HepG2 (cell line): ENCODE measurements around the gene ZNF226. TPM values are rescaled to one million over a fixed set of nuclear protein-coding genes. Genes with fewer than 3 reads are reported as not detected.
"Not testable (repeated sequence)": the region's sequence is repeated elsewhere in the genome, so short reads cannot be mapped to it uniquely, and the experiment has no call there.

Experiments used
- ATAC-seq: fragments of 200-7000 bp; cut with Tn5 transposase; 3 replicates; pipeline ENCODE4 v1.9.1; 2020; ENCODE audit warnings: mild to moderate bottlenecking, moderate library complexity
- BruUV-seq: library from RNA; stranded (reverse); fragments of 400-500 nt; replicated peaks from 2 replicates; lab custom pipeline; 2021; lab: Mats Ljungman, UMichigan
- CTCF ChIA-PET: fragments of 300-600 bp; formaldehyde crosslinking; extraction: SDS; loops from one replicate; lab custom pipeline; 2021; ENCODE audit warnings: low total read pairs, inconsistent platforms, low intra/inter-chr PET ratio; lab: Yijun Ruan, JAX
- POLR2A ChIA-PET: fragments of 350-600 bp; sonication (Branson Sonifier 250); formaldehyde crosslinking; loops from one replicate; lab custom pipeline; 2020; ENCODE audit warnings: antibody characterized with exemption, inconsistent platforms; lab: Yijun Ruan, JAX
- DNase-seq: peaks from one replicate; pipeline ENCODE4 v3.0.0-alpha.2; 2015; ENCODE audit warnings: low spot score
- FAIRE-seq: peaks from 3 replicates; lab custom pipeline; 2011; peaks lifted over from hg19 to GRCh38; lab: Jason Lieb, UNC
- H2AFZ ChIP-seq: one replicate; pipeline ENCODE4 v1.6.1; 2011; ENCODE audit warnings: low read length, inconsistent platforms
- H3K27ac ChIP-seq: fragments of 300-600 bp; 3 replicates; pipeline ENCODE4 v1.8.0; 2011; ENCODE audit warnings: mixed run types, mild to moderate bottlenecking, mixed read lengths, low read length, inconsistent platforms; ENCODE audit not compliant: insufficient read depth; ENCODE audit errors: extremely low read length
- H3K27me3 ChIP-seq, 2 experiments: fragments of 200-600 bp in 1 of 2; 2 replicates in 1 of 2; 3 replicates in 1 of 2; pipeline versions ENCODE4 v1.6.0 to v1.8.0; 2011; ENCODE audit warnings: low read length in 2 of 2, mild to moderate bottlenecking in 2 of 2, moderate library complexity in 2 of 2, inconsistent platforms in 1 of 2; ENCODE audit not compliant: insufficient read depth in 2 of 2, control insufficient read depth in 1 of 2
- H3K36me3 ChIP-seq, 2 experiments: fragments of 200-600 bp in 1 of 2; replicated peaks in 1 of 2; 2 replicates in 1 of 2; 3 replicates in 1 of 2; pipeline versions ENCODE4 v1.5.1 to v1.8.0; 2011; ENCODE audit warnings: low read length in 2 of 2, inconsistent platforms in 1 of 2; ENCODE audit not compliant: insufficient read depth in 2 of 2, control insufficient read depth in 1 of 2
- H3K4me1 ChIP-seq: 2 replicates; pipeline ENCODE4 v1.5.1; 2012; ENCODE audit warnings: low read length, inconsistent platforms; ENCODE audit not compliant: insufficient read depth
- H3K4me2 ChIP-seq: 2 replicates; pipeline ENCODE4 v1.6.0; 2011; ENCODE audit warnings: low read depth, low read length, inconsistent platforms
- H3K4me3 ChIP-seq, 3 experiments: fragments of 200-600 bp in 1 of 3; sonication (generic), shearing (Covaris generic) in 1 of 3; replicated peaks in 1 of 3; 2 replicates each; pipeline ENCODE4 v1.5.1; 2011 to 2016; ENCODE audit warnings: low read length in 3 of 3, inconsistent platforms in 2 of 3, low read depth in 2 of 3, mild to moderate bottlenecking in 2 of 3, control low read depth in 1 of 3, mixed read lengths in 1 of 3; ENCODE audit not compliant: insufficient read depth in 1 of 3
- H3K79me2 ChIP-seq: one replicate; pipeline ENCODE4 v1.6.1; 2011; ENCODE audit warnings: low read length, inconsistent platforms; ENCODE audit not compliant: insufficient read depth
- H3K9ac ChIP-seq: 2 replicates; pipeline ENCODE4 v1.6.0; 2011; ENCODE audit warnings: mild to moderate bottlenecking, low read depth, low read length, inconsistent platforms; ENCODE audit not compliant: insufficient read depth
- H3K9me3 ChIP-seq: 2 replicates; pipeline ENCODE4 v1.5.1; 2012; ENCODE audit warnings: mild to moderate bottlenecking, low read length
- H4K20me1 ChIP-seq: 2 replicates; pipeline ENCODE4 v1.6.0; 2011; ENCODE audit warnings: inconsistent platforms, mild to moderate bottlenecking, low read length, moderate library complexity; ENCODE audit not compliant: insufficient read depth
- ELF4 ChIP-seq: sonication (generic); formaldehyde crosslinking; IDR thresholded peaks from 2 replicates; pipeline ENCODE4 v1.5.0; 2020; ENCODE audit warnings: missing genetic modification reagents, mild to moderate bottlenecking, moderate library complexity, borderline replicate concordance
- KLF6 ChIP-seq: IDR thresholded peaks from 2 replicates; pipeline ENCODE4 v1.8.0; 2016; ENCODE audit warnings: missing biosample characterization, missing genetic modification reagents
- MXD4 ChIP-seq: IDR thresholded peaks from 2 replicates; pipeline ENCODE4 v1.6.1; 2016; ENCODE audit warnings: mild to moderate bottlenecking, missing biosample characterization, missing genetic modification reagents
- PHF8 ChIP-seq: sonication (generic); formaldehyde crosslinking; IDR thresholded peaks from 2 replicates; pipeline ENCODE4 v1.5.0; 2020; ENCODE audit warnings: missing genetic modification reagents
- USF2 ChIP-seq, 2 experiments: sonication (generic) in 1 of 2; formaldehyde crosslinking in 1 of 2; IDR thresholded peaks; 2 replicates each; pipeline versions ENCODE4 v1.5.1 to v1.6.1; 2011 to 2020; ENCODE audit warnings: borderline replicate concordance in 1 of 2, low read depth in 1 of 2, low read length in 1 of 2, mild to moderate bottlenecking in 1 of 2, missing genetic modification reagents in 1 of 2, moderate library complexity in 1 of 2
- ZNF367 ChIP-seq: sonication (generic); formaldehyde crosslinking; IDR thresholded peaks from 2 replicates; pipeline ENCODE4 v1.4.0; 2020; ENCODE audit warnings: missing genetic modification reagents, borderline replicate concordance
- ZNF501 ChIP-seq: sonication (generic); formaldehyde crosslinking; IDR thresholded peaks from 2 replicates; pipeline ENCODE4 v1.5.1; 2020; ENCODE audit warnings: mild to moderate bottlenecking, moderate library complexity, missing genetic modification reagents
- ZNF567 ChIP-seq: sonication (generic); formaldehyde crosslinking; IDR thresholded peaks from 2 replicates; pipeline ENCODE4 v1.8.1; 2023; ENCODE audit warnings: mild to moderate bottlenecking, missing genetic modification reagents, borderline replicate concordance
- ZNF644 ChIP-seq: IDR thresholded peaks from 2 replicates; pipeline ENCODE4 v1.6.1; 2016; ENCODE audit warnings: low read depth
- ZSCAN31 ChIP-seq: sonication (generic); formaldehyde crosslinking; IDR thresholded peaks from 2 replicates; pipeline ENCODE4 v1.5.0; 2020; ENCODE audit warnings: low read depth, mild to moderate bottlenecking, missing genetic modification reagents
- WGBS: methylation state at CpG from one replicate; pipeline ENCODE4 v1.1.6; 2017; ENCODE audit warnings: low lambda C conversion rate; 5-methylcytosine and 5-hydroxymethylcytosine counted together
- in situ Hi-C: cut with HindIII; loops from 2 replicates; pipeline ENCODE4 v1.10.0; 2017; ENCODE audit warnings: low pct_unique_long_range_greater_than_20kb; ENCODE audit not compliant: extremely low pct_ligation_motif_present
- intact Hi-C: fragments of 100-400 bp; cut with micrococcal nuclease; formaldehyde crosslinking; loops from one replicate; pipeline ENCODE4 v1.10.0; 2022; ENCODE audit not compliant: unreplicated experiment
- polyA plus RNA-seq, 8 experiments: library from polyadenylated mRNA; depleted of rRNA in 3 of 8; stranded (reverse) in 7 of 8; unstranded in 1 of 8; fragments of >200 nt; fragmentation: Illumina TruSeq in 4 of 8; extraction: Trizol in 4 of 8; gene quantifications; 2 replicates each; pipeline versions ENCODE4 v1.2.1 to v1.2.3, GENCODE V29; 2011 to 2016; ENCODE audit warnings: low read depth in 4 of 8, missing spikeins in 1 of 8, mixed read lengths in 1 of 8; ENCODE audit not compliant: insufficient read depth in 1 of 8
- total RNA-seq, 5 experiments: library from RNA; depleted of rRNA; stranded (reverse); fragments of >200 nt; fragmentation: Illumina TruSeq; extraction: Trizol; gene quantifications; 2 replicates each; pipeline ENCODE4 v1.2.3, GENCODE V29; 2016; ENCODE audit warnings: low read depth in 1 of 5

The ZNF226 gene
- total and polyA plus RNA-seq, 2 of the 13 experiments (the other 11 are each of a cell fraction or from before 2014, with no cell fraction given) = 8.3 to 16.0 TPM

GRCh38 chr19:44212866-44213346, 48.0 kb downstream of the ZNF226 start (continued):
- 0 out of 2 replicates have a peak, but pooled peaks have one; percentile 13 for TF ChIP-seq KLF6 (CRISPR knock-in tag)
- no peak for TF ChIP-seq ZNF644 (CRISPR knock-in tag)
- TF ChIP-seq MXD4 = 0 out of 2 replicates have a peak, but pooled peaks have one; percentile 7
- no peak for TF ChIP-seq ZNF501
- TF ChIP-seq USF2 (IDR thresholded peaks at IDR 0.05; ENCODE audit: low read depth, low read length) = no peak
- no peak for TF ChIP-seq USF2 (CRISPR knock-in tag; IDR thresholded peaks at IDR 0.05; ENCODE audit: borderline replicate concordance)
- 0 out of 2 replicates have a peak, but pooled peaks have one; percentile 5 for TF ChIP-seq ELF4 (CRISPR knock-in tag)
- TF ChIP-seq ZNF567 = no peak
- no peak for TF ChIP-seq PHF8
- TF ChIP-seq ZNF367 (CRISPR knock-in tag) = no peak
- TF ChIP-seq ZSCAN31 (CRISPR knock-in tag) = 0 out of 2 replicates have a peak, but pooled peaks have one; percentile 31

- DNase-seq, BruUV-seq, CTCF ChIA-PET, H3K9ac ChIP-seq, H3K4me2 ChIP-seq, H2AFZ ChIP-seq, H3K4me1 ChIP-seq, H3K36me3 ChIP-seq, ATAC-seq, in situ Hi-C loops, H3K27me3 ChIP-seq, H3K9me3 ChIP-seq, H3K4me3 ChIP-seq, H4K20me1 ChIP-seq, FAIRE-seq, POLR2A ChIA-PET, H3K79me2 ChIP-seq, H3K27ac ChIP-seq, intact Hi-C loops: not testable (repeated sequence)
- 100% methylated on average over 3 of the region's 3 CpGs for WGBS
Observed at GRCh38 chr19:44219926-44220325, 55.0 kb downstream of the ZNF226 start.

- H3K4me1 ChIP-seq, DNase-seq, POLR2A ChIA-PET, H3K36me3 ChIP-seq, H3K27ac ChIP-seq, BruUV-seq, H4K20me1 ChIP-seq, H3K9ac ChIP-seq, CTCF ChIA-PET, in situ Hi-C loops, intact Hi-C loops, H3K27me3 ChIP-seq, H3K79me2 ChIP-seq, ATAC-seq, H2AFZ ChIP-seq, H3K4me3 ChIP-seq, H3K9me3 ChIP-seq, H3K4me2 ChIP-seq, FAIRE-seq: not testable (repeated sequence)
- WGBS = 93% methylated on average over 6 of the region's 6 CpGs
Observed at GRCh38 chr19:44220761-44221160, 55.9 kb downstream of the ZNF226 start.
